NCI-H526 treated with DMSO at 0.1 percent for 48 hours (cell line): ENCODE results near the gene PIK3CD.
A peak's percentile ranks its signal among the peaks of the same experiment; 100 is the strongest.

Experiments
- DNase-seq: peaks from one replicate; lab custom pipeline; 2025; lab: John Stamatoyannopoulos, UW

Gene PIK3CD

GRCh38 chr1:9719978-9720722, 68.6 kb downstream of the PIK3CD start:
- DNase-seq, result no peak

GRCh38 chr1:9720785-9721605, 69.5 kb downstream of the PIK3CD start:
- no peak for DNase-seq

- no peak for DNase-seq
Observed at GRCh38 chr1:9721606-9722377, 70.3 kb downstream of the PIK3CD start.

GRCh38 chr1:9722378-9722749, 70.8 kb downstream of the PIK3CD start:
- no peak for DNase-seq

GRCh38 chr1:9723068-9723805, 71.7 kb downstream of the PIK3CD start:
- DNase-seq, result no peak

GRCh38 chr1:9723926-9724325, 72.4 kb downstream of the PIK3CD start:
- no peak for DNase-seq

- peak; percentile 18 for DNase-seq
Observed at GRCh38 chr1:9724706-9725476, 73.4 kb downstream of the PIK3CD start.

- DNase-seq, result no peak
Observed at GRCh38 chr1:9726406-9726805, 74.9 kb downstream of the PIK3CD start.

GRCh38 chr1:9726905-9727595, 75.5 kb downstream of the PIK3CD start:
- DNase-seq, result no peak

GRCh38 chr1:9728451-9729295, 77.1 kb downstream of the PIK3CD start:
- no peak for DNase-seq

- no peak for DNase-seq
Observed at GRCh38 chr1:9729523-9729922, 78.0 kb downstream of the PIK3CD start.

GRCh38 chr1:9730096-9730901, 78.8 kb downstream of the PIK3CD start:
- DNase-seq, result no peak

GRCh38 chr1:9731051-9731537, 79.6 kb downstream of the PIK3CD start:
- no peak for DNase-seq

GRCh38 chr1:9731561-9731960, 80.0 kb downstream of the PIK3CD start:
- DNase-seq, result no peak

- DNase-seq, result no peak
Observed at GRCh38 chr1:9732123-9732971, 80.8 kb downstream of the PIK3CD start.

- DNase-seq, result no peak
Observed at GRCh38 chr1:9733160-9733789, 81.7 kb downstream of the PIK3CD start.

- DNase-seq, result no peak
Observed at GRCh38 chr1:9735800-9736199, 84.3 kb downstream of the PIK3CD start.
